Muscle of leg (tissue), 11 donors: ENCODE results near the gene OR5AC2. TPM values are rescaled to one million over a fixed set of nuclear protein-coding genes. Genes with fewer than 3 reads are reported as not detected.

Source experiments
- DNase-seq: peaks from one replicate; pipeline ENCODE4 v3.0.0; 2013
- H3K27ac ChIP-seq: one replicate; pipeline ENCODE4 v1.5.1; 2013; ENCODE audit warnings: mild to moderate bottlenecking, low read length, control low read depth
- H3K27me3 ChIP-seq: one replicate; pipeline ENCODE4 v1.6.1; 2013; ENCODE audit warnings: low read length; ENCODE audit not compliant: control insufficient read depth, insufficient read depth
- H3K36me3 ChIP-seq: one replicate; pipeline ENCODE4 v1.6.1; 2013; ENCODE audit warnings: low read length; ENCODE audit not compliant: control insufficient read depth, insufficient read depth
- H3K4me1 ChIP-seq: one replicate; pipeline ENCODE4 v1.6.1; 2013; ENCODE audit warnings: low read length; ENCODE audit not compliant: control insufficient read depth, insufficient read depth
- H3K4me3 ChIP-seq: one replicate; pipeline ENCODE4 v1.5.1; 2013; ENCODE audit warnings: low read length, control low read depth
- H3K9me3 ChIP-seq: replicated peaks from 2 replicates; pipeline ENCODE4 v1.6.1; 2013; ENCODE audit warnings: low read depth, low read length; ENCODE audit not compliant: control insufficient read depth
- WGBS: methylation state at CpG from one replicate; pipeline ENCODE4 v1.1.5; 2013; ENCODE audit warnings: missing lambda C conversion rate; ENCODE audit not compliant: insufficient coverage; 5-methylcytosine and 5-hydroxymethylcytosine counted together
- polyA plus RNA-seq, 8 donors: library from polyadenylated mRNA; unstranded; fragments of 120-200 nt; gene quantifications; one replicate each; pipeline versions ENCODE4 v1.2.1 to v1.2.3, GENCODE V29; 2013; ENCODE audit warnings: inconsistent platforms in 1 of 8, low replicate concordance in 1 of 8; ENCODE audit not compliant: insufficient read length in 8 of 8, insufficient read depth in 1 of 8
- total RNA-seq: library from RNA; stranded (reverse); fragments of 120-200 nt; gene quantifications from one replicate; pipeline ENCODE4 v1.2.4, GENCODE V29; 2013

Gene OR5AC2
- total and polyA plus RNA-seq, 9 donors = not detected

DNA sequence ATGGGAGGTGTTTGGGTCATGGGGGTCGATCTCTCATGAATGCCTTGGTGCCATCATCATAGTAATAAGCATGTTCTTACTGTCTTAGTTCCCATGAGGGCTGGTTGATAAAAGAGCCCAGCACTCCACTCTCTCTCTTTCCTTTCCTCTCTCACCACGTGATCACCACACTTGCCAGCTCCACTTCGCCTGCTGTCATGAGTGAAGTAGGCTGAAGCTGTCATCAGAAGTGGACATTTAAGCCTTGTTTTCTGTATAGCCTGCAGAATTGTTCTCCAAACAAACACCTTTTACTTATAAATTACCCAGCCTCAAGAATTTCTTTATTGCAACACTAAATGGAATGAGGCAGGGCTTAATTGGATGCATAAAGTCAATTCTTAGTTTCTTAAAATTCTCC, 49.7 kb downstream of the OR5AC2 start:
- WGBS = no CpG with 5 or more reads among the region's 3 CpGs
- H3K4me3 ChIP-seq = no peak overlapping the region
- no peak for DNase-seq
- no peaks in the 10 kb centered on the region for H3K9me3 ChIP-seq
- H3K4me1 ChIP-seq = no peaks in the 10 kb centered on the region
- H3K27me3 ChIP-seq = no peaks in the 10 kb centered on the region
- H3K36me3 ChIP-seq = no peaks in the 10 kb centered on the region
- no peak overlapping the region for H3K27ac ChIP-seq

Other genes starting within 250 kb of the OR5AC2 start
- gene RIOX2, start 114.7 kb upstream of the OR5AC2 start, total RNA-seq = 38.6 TPM
- gene RIOX2, start 114.7 kb upstream of the OR5AC2 start, polyA plus RNA-seq = 10 to 100 TPM; 34.6 to 44.7 (median 38.8) TPM
- gene GABRR3, start 51.9 kb upstream of the OR5AC2 start, total RNA-seq = not detected
- not detected for gene GABRR3, start 51.9 kb upstream of the OR5AC2 start, polyA plus RNA-seq
- not detected for gene OR5H1, start 43.5 kb downstream of the OR5AC2 start, total RNA-seq
- gene OR5H1, start 43.5 kb downstream of the OR5AC2 start, polyA plus RNA-seq = under 1 TPM in 2 of 8 donors, not detected in 6; 0.01 to 0.05 TPM
- not detected for gene OR5H14, start 60.3 kb downstream of the OR5AC2 start, total RNA-seq
- under 1 TPM in 1 of 8 donors, not detected in 7; 0.03 TPM for gene OR5H14, start 60.3 kb downstream of the OR5AC2 start, polyA plus RNA-seq
- not detected for gene OR5H15, start 79.5 kb downstream of the OR5AC2 start, total RNA-seq
- gene OR5H15, start 79.5 kb downstream of the OR5AC2 start, polyA plus RNA-seq = not detected
- not detected for gene OR5H6, start 177.1 kb downstream of the OR5AC2 start, total RNA-seq
- gene OR5H6, start 177.1 kb downstream of the OR5AC2 start, polyA plus RNA-seq = not detected
- gene OR5H2, start 195.3 kb downstream of the OR5AC2 start, total RNA-seq = not detected
- gene OR5H2, start 195.3 kb downstream of the OR5AC2 start, polyA plus RNA-seq = not detected